Activated gamma-delta T cell treated with Interleukin-2 at 50 U/mL for 16 hours (primary cell): ENCODE measurements around the gene ASH1L.
"Not testable (repeated sequence)": the region's sequence is repeated elsewhere in the genome, so short reads cannot be mapped to it uniquely, and the experiment has no call there.

ENCODE experiments used
- DNase-seq: peaks from one replicate; pipeline ENCODE4 v3.0.0-alpha.2; 2020

Gene ASH1L

GRCh38 chr1:155553349-155553748 is 9.3 kb downstream of the ASH1L start:
- DNase-seq, result no peak

GRCh38 chr1:155548706-155549105 is 13.9 kb downstream of the ASH1L start:
- DNase-seq, result no peak

GRCh38 chr1:155540000-155540874 is 22.4 kb downstream of the ASH1L start:
- no peak for DNase-seq

GRCh38 chr1:155537193-155537592 is 25.4 kb downstream of the ASH1L start:
- DNase-seq, result no peak

GRCh38 chr1:155531624-155532023 is 31.0 kb downstream of the ASH1L start:
- no peak for DNase-seq

GRCh38 chr1:155529929-155530328 is 32.7 kb downstream of the ASH1L start:
- no peak for DNase-seq

- no peak for DNase-seq
Measured at GRCh38 chr1:155529109-155529508, 33.5 kb downstream of the ASH1L start.

- no peak for DNase-seq
Measured at GRCh38 chr1:155527677-155528076, 34.9 kb downstream of the ASH1L start.

GRCh38 chr1:155526356-155526755 is 36.2 kb downstream of the ASH1L start:
- DNase-seq, result no peak

GRCh38 chr1:155522069-155522468 is 40.5 kb downstream of the ASH1L start:
- DNase-seq, result no peak

GRCh38 chr1:155518484-155518883 is 44.1 kb downstream of the ASH1L start:
- DNase-seq, result no peak

GRCh38 chr1:155514582-155515187 is 47.9 kb downstream of the ASH1L start:
- DNase-seq, result no peak

- DNase-seq, result no peak
Measured at GRCh38 chr1:155513300-155513916, 49.2 kb downstream of the ASH1L start.

- DNase-seq, result not testable (repeated sequence)
Measured at GRCh38 chr1:155511385-155511784, 51.2 kb downstream of the ASH1L start.

- DNase-seq, result no peak
Measured at GRCh38 chr1:155509064-155509463, 53.5 kb downstream of the ASH1L start.

- no peak for DNase-seq
Measured at GRCh38 chr1:155507945-155508344, 54.7 kb downstream of the ASH1L start.

GRCh38 chr1:155505963-155506362 is 56.6 kb downstream of the ASH1L start:
- DNase-seq, result not testable (repeated sequence)

- DNase-seq, result no peak
Measured at GRCh38 chr1:155504207-155504606, 58.4 kb downstream of the ASH1L start.

GRCh38 chr1:155499953-155500639 is 62.5 kb downstream of the ASH1L start:
- DNase-seq, result no peak

- DNase-seq, result no peak
Measured at GRCh38 chr1:155499263-155499662, 63.3 kb downstream of the ASH1L start.

- not testable (repeated sequence) for DNase-seq
Measured at GRCh38 chr1:155493595-155493994, 69.0 kb downstream of the ASH1L start.

- DNase-seq, result not testable (repeated sequence)
Measured at GRCh38 chr1:155488419-155488818, 74.2 kb downstream of the ASH1L start.

- no peak for DNase-seq
Measured at GRCh38 chr1:155487541-155487940, 75.1 kb downstream of the ASH1L start.
